Adrenal gland (tissue), 5 donors: ENCODE measurements around the gene FRS2.

Source experiments
- CTCF ChIP-seq, 6 experiments: fragments of 450-650 bp in 4 of 6; fragments of 200-600 bp in 2 of 6; sonication (generic) in 1 of 6; IDR thresholded peaks; 1 replicate in 5 of 6; 2 replicates in 1 of 6; pipeline versions ENCODE4 v1.5.1 to v1.8.0; 2016 to 2021; ENCODE audit warnings: antibody characterized with exemption in 6 of 6, mild to moderate bottlenecking in 2 of 6, moderate library complexity in 1 of 6
- POLR2A ChIP-seq, 2 donors: fragments of 450-650 bp; IDR thresholded peaks; one replicate each; pipeline ENCODE4 v1.6.1; 2017; ENCODE audit warnings: antibody characterized with exemption in 2 of 2, mild to moderate bottlenecking in 2 of 2, moderate library complexity in 1 of 2
- donor health status: DM: no; HTN: no; CAD: no.

GRCh38 chr12:69481133-69481532 is 10.9 kb downstream of the FRS2 start:
- no peak for TF ChIP-seq CTCF (IDR thresholded peaks at IDR 0.05)
- no peak for TF ChIP-seq POLR2A (IDR thresholded peaks at IDR 0.05)
